ENCODE measurements around the gene C2orf76. TPM values are rescaled to one million over a fixed set of nuclear protein-coding genes. Genes with fewer than 3 reads are reported as not detected.

C2orf76 gene
- total RNA-seq (8.3 and 9.5 TPM in 2 replicates), polyA plus RNA-seq (17.0 and 17.6 TPM in 2 replicates)

- peak within 1 kb of the TSS; percentile 61 for H3K27ac ChIP-seq
- no peaks in the 10 kb centered on the region for H3K27me3 ChIP-seq
- DNase-seq (ENCODE audit: low read depth in 1 of 2, low spot score in 1 of 2) = peak; percentile 95 to 97
- H3K4me3 ChIP-seq = peak within 1 kb of the TSS; percentile 69
- H3K9me3 ChIP-seq (ENCODE audit: low read depth) = no peaks in the 10 kb centered on the region
- H3K4me1 ChIP-seq (ENCODE audit: low read depth) = peaks cover 5% of the 10 kb centered on the region
- TF ChIP-seq CTCF (IDR thresholded peaks at IDR 0.05; ENCODE audit: low read depth, low read length) = no peak
- peaks cover 21% of the 10 kb centered on the region for H3K36me3 ChIP-seq
These were observed at the start of gene C2orf76, which contains the start of gene DBI for GRCh38 chr2:119366649-119367471. C2orf76 (minus strand) TSS chr2:119366834; CDS start chr2:119339959, 26,875 bp downstream. DBI (plus strand) TSS chr2:119366977; CDS start chr2:119367052, 75 bp downstream.

DNA sequence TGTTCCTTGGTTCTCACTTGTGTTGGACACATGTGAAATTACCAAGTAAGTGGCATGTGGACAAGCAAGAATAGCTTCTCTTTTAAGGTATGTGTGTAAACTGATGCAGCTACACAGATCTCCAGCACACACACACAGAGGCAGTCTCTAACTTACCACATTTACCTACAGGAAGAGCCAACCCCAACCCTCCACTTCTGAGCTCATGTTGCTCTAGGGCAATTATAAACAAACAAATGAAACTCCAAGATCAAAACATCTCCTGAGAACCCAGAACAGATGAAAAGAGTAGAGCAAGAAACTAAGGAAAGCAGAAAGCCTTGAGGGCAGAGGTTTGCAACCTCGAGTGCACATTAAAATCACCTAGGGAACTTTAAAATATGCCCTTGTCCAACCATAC lies 49.0 kb upstream of the C2orf76 start:
- TF ChIP-seq CTCF (IDR thresholded peaks at IDR 0.05; ENCODE audit: low read depth, low read length) = no peak

GRCh38 chr2:119414894-119415293 lies 48.3 kb upstream of the C2orf76 start:
- H3K4me1 ChIP-seq (ENCODE audit: low read depth) = no peaks in the 10 kb centered on the region
- no peak overlapping the region for H3K4me3 ChIP-seq
- no peak for DNase-seq (ENCODE audit: low read depth in 1 of 2, low spot score in 1 of 2)
- no peaks in the 10 kb centered on the region for H3K36me3 ChIP-seq
- no peaks in the 10 kb centered on the region for H3K9me3 ChIP-seq (ENCODE audit: low read depth)
- no peaks in the 10 kb centered on the region for H3K27me3 ChIP-seq
- no peak for TF ChIP-seq CTCF (IDR thresholded peaks at IDR 0.05; ENCODE audit: low read depth, low read length)
- H3K27ac ChIP-seq = no peak overlapping the region

More for the DNA sequence above, 49.0 kb upstream of the C2orf76 start:
- Histone ChIP-seq H3K27me3 (no peaks in the 10 kb centered on the region), H3K4me3 (no peak overlapping the region), H3K4me1 (ENCODE audit: low read depth) (no peaks in the 10 kb centered on the region), H3K36me3 (no peaks in the 10 kb centered on the region), H3K27ac (no peak overlapping the region), H3K9me3 (ENCODE audit: low read depth) (no peaks in the 10 kb centered on the region)
- no peak for DNase-seq (ENCODE audit: low read depth in 1 of 2, low spot score in 1 of 2)

- Histone ChIP-seq H3K9me3 (ENCODE audit: low read depth) (no peaks in the 10 kb centered on the region), H3K4me3 (no peak overlapping the region), H3K36me3 (no peaks in the 10 kb centered on the region), H3K4me1 (ENCODE audit: low read depth) (peaks cover 3% of the 10 kb centered on the region), H3K27me3 (no peaks in the 10 kb centered on the region), H3K27ac (no peak overlapping the region)
- TF ChIP-seq CTCF (IDR thresholded peaks at IDR 0.05; ENCODE audit: low read depth, low read length) = no peak
- no peak for DNase-seq (ENCODE audit: low read depth in 1 of 2, low spot score in 1 of 2)
These were observed 42.9 kb upstream of the C2orf76 start for GRCh38 chr2:119409506-119409905.

DNA sequence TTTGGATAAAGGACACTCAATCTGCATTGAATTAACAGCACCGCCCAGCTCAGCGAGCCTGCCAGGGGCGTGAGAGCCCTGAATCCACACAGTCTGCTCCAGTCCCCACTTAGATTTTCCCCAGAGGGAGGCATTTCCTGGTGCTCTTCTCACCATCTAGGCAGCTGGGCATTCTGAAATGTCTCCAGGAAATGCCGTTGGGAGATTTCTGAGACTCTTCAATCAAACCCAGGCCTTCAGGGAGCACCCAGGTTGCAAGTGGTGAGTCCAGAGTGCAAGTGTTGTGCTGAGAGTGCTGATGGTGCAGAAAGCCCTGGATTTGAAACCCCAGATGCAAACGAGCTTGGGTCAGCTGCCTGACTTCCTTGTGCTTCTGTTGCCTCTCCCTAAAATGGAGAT lies 41.6 kb upstream of the C2orf76 start:
- DNase-seq (ENCODE audit: low read depth in 1 of 2, low spot score in 1 of 2) = no peak
- Histone ChIP-seq H3K4me3 (no peak overlapping the region), H3K27ac (no peak overlapping the region)

More for the DNA sequence above, 41.6 kb upstream of the C2orf76 start:
- H3K27me3 ChIP-seq = no peaks in the 10 kb centered on the region
- H3K4me1 ChIP-seq (ENCODE audit: low read depth) = peaks cover 3% of the 10 kb centered on the region
- H3K9me3 ChIP-seq (ENCODE audit: low read depth) = no peaks in the 10 kb centered on the region
- no peak for TF ChIP-seq CTCF (IDR thresholded peaks at IDR 0.05; ENCODE audit: low read depth, low read length)
- no peaks in the 10 kb centered on the region for H3K36me3 ChIP-seq

Data from cardiac muscle cell (in vitro differentiated cells and primary cell).